Measurements from ENCODE around the gene CHRNA7.

GRCh38 chr15:32091505-32092380 is 61.4 kb downstream of the CHRNA7 start:
- no peak for TF ChIP-seq POLR2A (IDR thresholded peaks at IDR 0.05)
- TF ChIP-seq CTCF (IDR thresholded peaks at IDR 0.05), result no peak

All from Peyer's patch (tissue), 4 donors.